Aorta (tissue), 5 donors: Measurements from ENCODE around the gene HPN. TPM values are rescaled to one million over a fixed set of nuclear protein-coding genes. Genes with fewer than 3 reads are reported as not detected.

Experiments
- ATAC-seq: fragments of 200-7000 bp; cut with Tn5 transposase; one replicate; pipeline ENCODE4 v1.9.1; 2022; ENCODE audit warnings: moderate library complexity; ENCODE audit not compliant: low FRiP score
- DNase-seq, 2 donors: peaks; one replicate each; pipeline ENCODE4 v3.0.0-alpha.2; 2020
- H3K27ac ChIP-seq, 2 donors: one replicate each; pipeline ENCODE4 v1.5.1; 2013; ENCODE audit warnings: low read length in 2 of 2, mild to moderate bottlenecking in 2 of 2, moderate library complexity in 2 of 2, control low read depth in 1 of 2, inconsistent platforms in 1 of 2, low read depth in 1 of 2
- H3K27me3 ChIP-seq, 2 donors: one replicate each; pipeline ENCODE4 v1.6.1; 2013; ENCODE audit warnings: control low read depth in 1 of 2, low read length in 1 of 2, mild to moderate bottlenecking in 1 of 2, moderate library complexity in 1 of 2; ENCODE audit not compliant: insufficient read depth in 2 of 2, control insufficient read depth in 1 of 2
- H3K36me3 ChIP-seq, 2 donors: one replicate each; pipeline ENCODE4 v1.6.1; 2013; ENCODE audit warnings: control low read depth in 1 of 2, low read length in 1 of 2, mild to moderate bottlenecking in 1 of 2; ENCODE audit not compliant: insufficient read depth in 2 of 2, control insufficient read depth in 1 of 2
- H3K4me1 ChIP-seq, 2 donors: one replicate each; pipeline ENCODE4 v1.6.1; 2013; ENCODE audit warnings: low read length in 2 of 2, control low read depth in 1 of 2, mild to moderate bottlenecking in 1 of 2, moderate library complexity in 1 of 2; ENCODE audit not compliant: insufficient read depth in 2 of 2, control insufficient read depth in 1 of 2
- H3K4me3 ChIP-seq, 2 donors: one replicate each; pipeline ENCODE4 v1.5.1; 2013; ENCODE audit warnings: low read length in 2 of 2, control low read depth in 1 of 2, mild to moderate bottlenecking in 1 of 2
- H3K9me3 ChIP-seq: one replicate; pipeline ENCODE4 v1.6.1; 2013; ENCODE audit warnings: mild to moderate bottlenecking, low read length; ENCODE audit not compliant: control insufficient read depth
- WGBS, 2 donors: extraction: QIAGEN DNeasy Blood & Tissue Kit; methylation state at CpG; one replicate each; pipeline ENCODE4 v1.1.7; 2013; 5-methylcytosine and 5-hydroxymethylcytosine counted together
- intact Hi-C, 2 donors: fragments of 100-400 bp; cut with DNase I; formaldehyde crosslinking; loops; one replicate each; pipeline versions ENCODE4 v1.14.2 to v1.15.0; 2022
- polyA plus RNA-seq, 2 donors: library from polyadenylated mRNA; stranded (reverse); fragments of 200-250 nt; gene quantifications; one replicate each; pipeline ENCODE4 v1.2.3, GENCODE V29; 2013
- total RNA-seq, 2 donors: library from RNA; stranded (reverse); fragmentation: NEBNext Ultra II Directional; extraction: Animal tissue kit (Norgen Biotek cat#: 25700); gene quantifications; one replicate each; pipeline ENCODE4 v1.2.1, GENCODE V29; 2021
- donor health status: healthy with polysubstance abuse.
- donor health status: Bipolar disorder and iron deficiency.
- donor health status: DM: no; HTN: no; CAD: no.
- donor health status: DM: no; HTN: no; CAD: no.
- donor health status: DM: yes; HTN: yes; CAD: no.

The HPN gene
- total and polyA plus RNA-seq, 4 donors: 0.71 to 2.7 TPM; not detected in 2

DNA sequence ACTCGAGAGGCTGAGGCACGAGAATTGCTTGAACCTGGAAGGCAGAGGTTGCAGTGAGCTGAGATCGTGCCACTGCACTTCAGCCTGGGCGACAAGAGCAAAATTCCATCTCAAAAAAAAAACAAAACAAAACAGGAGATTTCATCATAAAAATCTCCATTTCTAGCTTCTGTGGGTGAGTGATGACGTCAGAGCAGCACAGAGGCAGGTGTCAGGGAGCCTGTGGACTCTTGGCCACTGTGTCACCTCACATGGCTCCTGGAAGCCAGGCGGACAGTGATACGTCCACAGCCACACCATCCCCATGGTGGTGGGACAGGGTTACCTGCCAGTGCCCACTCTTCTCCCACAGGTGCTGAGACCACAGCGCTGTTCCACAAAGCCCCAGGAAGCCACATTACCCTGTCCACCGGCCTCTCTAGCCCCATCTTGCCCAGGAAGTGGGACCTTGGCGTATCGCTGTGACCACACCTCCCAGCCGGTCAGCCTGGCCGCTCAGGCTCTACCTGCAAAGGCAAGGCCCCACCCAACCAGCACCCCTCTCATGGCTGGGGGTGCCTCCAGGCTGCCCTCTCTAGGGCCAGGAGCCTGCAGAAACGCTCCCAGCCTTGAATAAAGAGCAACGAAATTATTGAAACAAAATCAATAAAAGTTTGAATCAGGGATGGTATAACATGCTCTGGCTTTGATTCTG, 71.6 kb downstream of the HPN start:
- no peak for ATAC-seq
- intact Hi-C loops: no loop called here
- Histone ChIP-seq H3K36me3 (no peaks in the 10 kb centered on the region), H3K4me3 (no peak overlapping the region), H3K27ac (no peak overlapping the region), H3K4me1 (no peaks in the 10 kb centered on the region), H3K9me3 (no peaks in the 10 kb centered on the region), H3K27me3 (no peaks in the 10 kb centered on the region)
- DNase-seq: no peak
- 90% methylated on average over 15 of the region's 15 CpGs for WGBS, 2 donors

DNA sequence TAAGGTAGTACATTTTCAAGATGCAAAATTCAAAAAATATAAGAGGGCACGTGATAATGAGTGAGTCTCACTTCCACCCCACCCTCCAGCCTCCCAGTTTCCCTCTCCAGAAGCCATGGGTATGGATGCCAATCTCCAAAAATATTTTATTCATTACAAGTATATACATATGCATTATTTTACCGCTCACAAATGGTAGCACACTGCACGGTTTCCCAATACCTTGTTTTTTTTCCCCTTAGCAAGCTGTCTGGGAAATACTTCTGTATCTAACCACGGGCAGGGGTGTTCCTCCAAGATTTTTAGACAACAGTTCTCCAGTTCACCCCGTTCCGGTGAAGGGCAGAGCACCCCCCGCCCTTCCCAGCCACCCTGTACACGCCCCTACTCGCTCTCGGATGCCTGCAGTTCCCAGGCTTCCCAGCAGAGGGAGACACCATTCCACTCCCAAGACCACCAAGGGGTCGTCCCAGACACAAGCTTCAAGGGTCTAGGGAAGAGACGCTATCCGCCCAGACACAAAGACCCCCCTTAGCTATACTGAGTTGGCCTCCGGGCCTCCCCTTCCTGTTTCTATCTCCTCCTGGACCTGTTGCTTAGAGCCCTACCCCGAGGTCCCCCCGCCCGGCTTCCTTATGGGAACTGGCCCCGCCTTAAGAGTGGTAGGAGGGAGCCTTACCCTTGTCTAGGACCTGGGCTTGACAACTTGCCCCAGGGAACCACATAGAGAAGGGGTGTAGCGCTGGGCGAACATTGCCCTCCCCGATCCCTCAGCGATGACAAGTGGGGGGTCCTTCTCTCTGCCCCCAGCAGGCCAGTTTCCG, 73.0 kb downstream of the HPN start:
- ATAC-seq (peak; percentile 87), DNase-seq (peak; percentile 67 to 91)
- intact Hi-C loops: loop anchor here (2.0 kb wide), 2 partner anchors 18 to 20 kb away; partner anchors contain the start of gene LGI4 (in 1 of the 2)
- Histone ChIP-seq H3K27me3 (no peaks in the 10 kb centered on the region), H3K4me1 (no peaks in the 10 kb centered on the region), H3K36me3 (no peaks in the 10 kb centered on the region), H3K27ac (no peak overlapping the region), H3K9me3 (no peaks in the 10 kb centered on the region), H3K4me3 (no peak overlapping the region)
- WGBS, 2 donors: 6 to 7% methylated on average over 23 of the region's 23 CpGs

DNA sequence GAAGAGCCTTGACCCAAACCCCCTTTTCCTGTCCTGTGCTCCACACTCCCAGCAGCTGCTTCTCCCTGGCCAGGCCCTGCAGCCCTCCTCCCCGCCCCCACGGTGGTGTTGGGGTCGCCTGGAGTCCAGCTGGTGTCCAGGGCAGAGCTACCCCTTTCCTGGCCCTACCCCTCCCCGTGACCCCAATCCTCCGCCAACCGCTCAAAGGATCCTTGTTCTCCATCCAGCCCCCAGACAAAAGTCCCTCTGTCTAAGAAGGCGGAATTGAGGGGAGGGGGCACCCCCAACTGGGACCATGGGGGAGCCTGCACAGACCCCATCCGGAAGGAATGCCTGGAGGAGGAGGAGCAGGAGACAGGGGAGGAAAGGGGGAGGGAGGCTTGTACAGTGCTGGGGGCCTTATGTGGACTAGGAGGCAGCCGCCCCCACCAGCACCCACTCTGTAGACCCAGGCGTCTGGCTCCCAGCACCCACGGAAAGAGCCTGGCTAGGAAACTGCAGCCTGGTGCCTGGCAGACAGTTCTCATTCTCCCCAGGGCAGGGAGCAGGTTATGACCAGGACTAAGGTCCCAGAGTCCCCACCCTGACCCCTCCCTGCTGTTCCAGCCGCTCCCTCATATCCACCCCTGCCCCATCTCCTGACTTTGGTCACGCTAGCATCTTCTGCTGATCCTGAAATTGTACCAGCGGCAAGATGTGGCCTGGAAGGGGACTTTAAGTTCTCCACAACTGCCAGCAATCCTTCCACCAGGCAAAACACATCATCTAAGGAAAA, 73.8 kb downstream of the HPN start, which contains the start of gene FXYD3:
TSS of gene FXYD3 (plus strand) at position 647 of the 775 bp plus-strand sequence. CDS start 3,554 bp downstream, outside the sequence.
- peak in 1 of 2 donors; percentile 35 for DNase-seq
- no peaks in the 10 kb centered on the region for H3K36me3 ChIP-seq
- no peaks in the 10 kb centered on the region for H3K4me1 ChIP-seq
- H3K9me3 ChIP-seq: no peaks in the 10 kb centered on the region
- H3K27me3 ChIP-seq: no peaks in the 10 kb centered on the region
- H3K27ac ChIP-seq: no peak within 1 kb of the TSS
- H3K4me3 ChIP-seq: no peak within 1 kb of the TSS
- no peak for ATAC-seq
- intact Hi-C loops: loop anchor here (2.0 kb wide), 2 partner anchors 17 to 19 kb away; partner anchors contain the start of gene LGI4 (in 1 of the 2)
- WGBS, 2 donors: 66 to 72% methylated on average over 14 of the region's 14 CpGs

Other genes with a start within 250 kb of the HPN start
- gene ZNF30, start 114.8 kb upstream of the HPN start, total RNA-seq: 1 to 10 TPM; 1.9 to 3.1 TPM
- gene ZNF30, start 114.8 kb upstream of the HPN start, polyA plus RNA-seq: 10 to 100 TPM in 1 of 2 donors, 1 to 10 TPM in 1; 2.6 to 10.9 TPM
- 10 to 100 TPM in 1 of 2 donors, 1 to 10 TPM in 1; 5.2 to 13.5 TPM for gene ZNF792, start 77.5 kb upstream of the HPN start, total RNA-seq
- gene ZNF792, start 77.5 kb upstream of the HPN start, polyA plus RNA-seq: 1 to 10 TPM; 1.0 to 1.8 TPM
- gene GRAMD1A, start 41.4 kb upstream of the HPN start, total RNA-seq: 10 to 100 TPM; 65.7 to 92.7 TPM
- gene GRAMD1A, start 41.4 kb upstream of the HPN start, polyA plus RNA-seq: 10 to 100 TPM; 13.4 to 59.0 TPM
- 10 to 100 TPM; 11.9 to 21.4 TPM for gene SCN1B, start 11.3 kb upstream of the HPN start, total RNA-seq
- gene SCN1B, start 11.3 kb upstream of the HPN start, polyA plus RNA-seq: 10 to 100 TPM in 1 of 2 donors, 1 to 10 TPM in 1; 9.9 to 15.3 TPM
- 1 to 10 TPM in 1 of 2 donors, under 1 TPM in 1; 0.49 to 1.2 TPM for gene FXYD3, start 74.1 kb downstream of the HPN start, total RNA-seq
- 10 to 100 TPM in 1 of 2 donors, 1 to 10 TPM in 1; 7.4 to 77.6 TPM for gene FXYD3, start 74.1 kb downstream of the HPN start, polyA plus RNA-seq
- 10 to 100 TPM; 17.5 TPM for gene LGI4, start 93.3 kb downstream of the HPN start, total RNA-seq
- 10 to 100 TPM in 1 of 2 donors, 1 to 10 TPM in 1; 5.1 to 15.0 TPM for gene LGI4, start 93.3 kb downstream of the HPN start, polyA plus RNA-seq
- 100 to 1,000 TPM; 179 to 202 TPM for gene FXYD1, start 97.1 kb downstream of the HPN start, total RNA-seq
- 100 to 1,000 TPM; 150 to 288 TPM for gene FXYD1, start 97.1 kb downstream of the HPN start, polyA plus RNA-seq
- under 1 TPM in 1 of 2 donors, not detected in 1; 0.63 TPM for gene FXYD7, start 101.5 kb downstream of the HPN start, total RNA-seq
- gene FXYD7, start 101.5 kb downstream of the HPN start, polyA plus RNA-seq: 1 to 10 TPM in 1 of 2 donors, not detected in 1; 1.8 TPM
- gene FXYD5, start 113.0 kb downstream of the HPN start, total RNA-seq: 100 to 1,000 TPM in 1 of 2 donors, 10 to 100 TPM in 1; 71.7 to 126 TPM
- gene FXYD5, start 113.0 kb downstream of the HPN start, polyA plus RNA-seq: 100 to 1,000 TPM in 1 of 2 donors, 10 to 100 TPM in 1; 89.5 to 179 TPM
- not detected for gene FAM187B, start 187.0 kb downstream of the HPN start, total RNA-seq
- gene FAM187B, start 187.0 kb downstream of the HPN start, polyA plus RNA-seq: not detected
- gene LSR, start 207.3 kb downstream of the HPN start, total RNA-seq: 10 to 100 TPM in 1 of 2 donors, 1 to 10 TPM in 1; 9.8 to 13.1 TPM
- 10 to 100 TPM in 1 of 2 donors, 1 to 10 TPM in 1; 5.8 to 12.4 TPM for gene LSR, start 207.3 kb downstream of the HPN start, polyA plus RNA-seq
- 100 to 1,000 TPM in 1 of 2 donors, 10 to 100 TPM in 1; 85.3 to 107 TPM for gene USF2, start 227.2 kb downstream of the HPN start, total RNA-seq
- gene USF2, start 227.2 kb downstream of the HPN start, polyA plus RNA-seq: 100 to 1,000 TPM; 101 to 148 TPM
- gene HAMP, start 240.8 kb downstream of the HPN start, total RNA-seq: 1 to 10 TPM in 1 of 2 donors, not detected in 1; 2.5 TPM
- gene HAMP, start 240.8 kb downstream of the HPN start, polyA plus RNA-seq: not detected